ENCODE measurements around the gene GRID2. TPM values are rescaled to one million over a fixed set of nuclear protein-coding genes. Genes with fewer than 3 reads are reported as not detected.

The GRID2 gene
- total RNA-seq, 1 donor from 2014 or later = not detected

DNA sequence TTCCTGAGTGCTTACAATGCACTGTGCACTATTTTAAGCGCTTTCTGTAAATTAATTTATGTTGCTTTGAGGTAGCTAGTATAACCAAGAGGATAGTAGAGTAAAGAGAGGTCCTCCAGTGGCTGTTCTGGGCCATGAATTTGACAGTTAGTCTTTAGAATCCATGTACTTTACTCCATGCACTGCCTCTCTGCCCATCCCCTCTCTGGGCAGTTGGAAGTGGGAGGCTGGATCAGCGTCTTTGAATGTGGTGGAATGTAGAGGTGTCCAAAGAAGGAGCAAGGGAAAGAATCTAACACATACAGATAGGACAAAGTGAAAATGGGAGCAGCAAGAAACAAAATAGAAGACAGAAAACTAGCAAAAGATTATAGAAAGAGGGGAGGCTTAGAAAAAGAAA is 712.6 kb downstream of the GRID2 start:
- Histone ChIP-seq H3K36me3 (no peaks in the 10 kb centered on the region), H3K4me3 (no peak overlapping the region), H3K27ac (no peak overlapping the region), H3K27me3 (ENCODE audit: low read depth) (no peaks in the 10 kb centered on the region), H3K9me3 (no peaks in the 10 kb centered on the region), H3K4me1 (no peaks in the 10 kb centered on the region)
- TF ChIP-seq CTCF (IDR thresholded peaks at IDR 0.05) = no peak
- ATAC-seq (no peak), DNase-seq (no peak)
- intact Hi-C loops (cut with DNase I) = no loop called here

- intact Hi-C loops (cut with DNase I) = no loop called here
- Histone ChIP-seq H3K27ac (no peak overlapping the region), H3K36me3 (no peaks in the 10 kb centered on the region), H3K9me3 (no peaks in the 10 kb centered on the region), H3K4me3 (no peak overlapping the region), H3K4me1 (no peaks in the 10 kb centered on the region), H3K27me3 (ENCODE audit: low read depth) (no peaks in the 10 kb centered on the region)
- no peak for ATAC-seq
- no peak for DNase-seq
- TF ChIP-seq CTCF (IDR thresholded peaks at IDR 0.05) = no peak
Measured at GRCh38 chr4:93018243-93018642, 714.5 kb downstream of the GRID2 start.

- Histone ChIP-seq H3K4me1 (no peaks in the 10 kb centered on the region), H3K27me3 (ENCODE audit: low read depth) (no peaks in the 10 kb centered on the region), H3K36me3 (no peaks in the 10 kb centered on the region), H3K27ac (no peak overlapping the region), H3K9me3 (no peaks in the 10 kb centered on the region), H3K4me3 (no peak overlapping the region)
- TF ChIP-seq CTCF (IDR thresholded peaks at IDR 0.05) = no peak
- intact Hi-C loops (cut with DNase I) = no loop called here
- DNase-seq = no peak
- ATAC-seq = no peak
Measured at GRCh38 chr4:93018806-93019205, 715.0 kb downstream of the GRID2 start.

DNA sequence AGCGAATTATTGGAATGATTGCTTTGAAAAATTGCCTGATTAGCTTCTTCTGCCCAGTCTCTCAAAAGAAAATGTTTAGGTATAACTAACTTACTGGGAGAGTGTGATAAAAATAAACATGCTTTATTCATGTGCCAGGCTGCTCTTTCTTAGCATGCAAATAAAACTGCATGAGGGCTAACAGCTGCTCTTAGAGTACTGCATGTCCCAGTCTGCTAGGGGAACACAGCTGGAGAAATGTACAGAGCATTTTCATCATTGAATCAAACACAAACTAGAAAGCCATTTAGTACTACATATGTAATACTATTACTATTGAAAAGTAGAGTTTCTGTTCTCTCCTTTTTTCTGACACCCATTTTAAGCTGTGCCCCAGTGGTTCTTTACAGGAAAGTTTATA is 726.0 kb downstream of the GRID2 start:
- no peak for ATAC-seq
- no peak for DNase-seq
- H3K4me1 ChIP-seq = no peaks in the 10 kb centered on the region

DNA sequence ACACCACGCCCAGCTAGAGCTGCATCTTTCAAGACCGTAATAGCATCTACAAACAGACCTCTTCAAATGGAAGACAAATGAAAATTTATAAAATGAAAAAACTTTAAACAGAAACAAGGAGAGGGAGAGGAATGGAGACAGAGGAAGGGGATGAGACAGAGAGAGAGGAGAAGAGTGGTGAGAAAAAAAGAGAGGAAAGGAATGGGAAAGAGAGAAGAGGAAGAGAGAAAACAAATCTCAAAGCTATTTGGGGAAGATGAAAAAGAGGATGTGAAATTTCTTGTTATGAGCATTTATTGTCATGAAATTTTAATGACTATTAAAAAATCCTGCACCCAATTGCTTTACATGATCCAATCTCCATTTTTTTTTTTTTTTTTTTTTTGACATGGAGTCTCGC is 726.9 kb downstream of the GRID2 start:
- intact Hi-C loops (cut with DNase I) = no loop called here
- Histone ChIP-seq H3K36me3 (no peaks in the 10 kb centered on the region), H3K9me3 (no peaks in the 10 kb centered on the region), H3K27me3 (ENCODE audit: low read depth) (no peaks in the 10 kb centered on the region), H3K4me3 (no peak overlapping the region), H3K27ac (no peak overlapping the region), H3K4me1 (no peaks in the 10 kb centered on the region)
- TF ChIP-seq CTCF (IDR thresholded peaks at IDR 0.05) = no peak
- no peak for DNase-seq
- no peak for ATAC-seq

More for the DNA sequence above, 726.0 kb downstream of the GRID2 start:
- Histone ChIP-seq H3K9me3 (no peaks in the 10 kb centered on the region), H3K36me3 (no peaks in the 10 kb centered on the region), H3K4me3 (no peak overlapping the region), H3K27me3 (ENCODE audit: low read depth) (no peaks in the 10 kb centered on the region), H3K27ac (no peak overlapping the region)
- no peak for TF ChIP-seq CTCF (IDR thresholded peaks at IDR 0.05)
- intact Hi-C loops (cut with DNase I) = no loop called here

Measured in lower lobe of right lung (tissue), 2 donors.